GM06990 (cell line): ENCODE results near the gene AP3B2.

Source experiments
- DNase-seq: peaks from one replicate; pipeline ENCODE4 v3.0.0-alpha.2; 2011; ENCODE audit not compliant: insufficient read length; ENCODE audit errors: extremely low read depth
- H3K27me3 ChIP-seq: replicated peaks from 2 replicates; pipeline ENCODE4 v1.6.0; 2011; ENCODE audit warnings: low read length; ENCODE audit not compliant: control insufficient read depth, insufficient read depth
- H3K36me3 ChIP-seq: 2 replicates; pipeline ENCODE4 v1.5.1; 2011; ENCODE audit warnings: low read length; ENCODE audit not compliant: control insufficient read depth, insufficient read depth
- H3K4me3 ChIP-seq: replicated peaks from 2 replicates; pipeline ENCODE4 v1.5.1; 2011; ENCODE audit warnings: low read depth, mild to moderate bottlenecking, control low read depth, low read length
- TF ChIP-seq, protein P1 (sequence below): IDR thresholded peaks from 2 replicates; pipeline ENCODE4 v1.5.1; 2011; ENCODE audit warnings: low read length, control low read depth, mild to moderate bottlenecking, inconsistent platforms; ENCODE audit not compliant: insufficient read depth, poor library complexity, severe bottlenecking

The AP3B2 gene

GRCh38 chr15:82743810-82744209 is 34.1 kb upstream of the AP3B2 start:
- no peak for DNase-seq
- Histone ChIP-seq H3K36me3 (no peaks in the 10 kb centered on the region), H3K27me3 (no peaks in the 10 kb centered on the region), H3K4me3 (no peak overlapping the region)
- TF ChIP-seq, protein P1, sequence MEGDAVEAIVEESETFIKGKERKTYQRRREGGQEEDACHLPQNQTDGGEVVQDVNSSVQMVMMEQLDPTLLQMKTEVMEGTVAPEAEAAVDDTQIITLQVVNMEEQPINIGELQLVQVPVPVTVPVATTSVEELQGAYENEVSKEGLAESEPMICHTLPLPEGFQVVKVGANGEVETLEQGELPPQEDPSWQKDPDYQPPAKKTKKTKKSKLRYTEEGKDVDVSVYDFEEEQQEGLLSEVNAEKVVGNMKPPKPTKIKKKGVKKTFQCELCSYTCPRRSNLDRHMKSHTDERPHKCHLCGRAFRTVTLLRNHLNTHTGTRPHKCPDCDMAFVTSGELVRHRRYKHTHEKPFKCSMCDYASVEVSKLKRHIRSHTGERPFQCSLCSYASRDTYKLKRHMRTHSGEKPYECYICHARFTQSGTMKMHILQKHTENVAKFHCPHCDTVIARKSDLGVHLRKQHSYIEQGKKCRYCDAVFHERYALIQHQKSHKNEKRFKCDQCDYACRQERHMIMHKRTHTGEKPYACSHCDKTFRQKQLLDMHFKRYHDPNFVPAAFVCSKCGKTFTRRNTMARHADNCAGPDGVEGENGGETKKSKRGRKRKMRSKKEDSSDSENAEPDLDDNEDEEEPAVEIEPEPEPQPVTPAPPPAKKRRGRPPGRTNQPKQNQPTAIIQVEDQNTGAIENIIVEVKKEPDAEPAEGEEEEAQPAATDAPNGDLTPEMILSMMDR = no peak

- Histone ChIP-seq H3K4me3 (no peak overlapping the region), H3K27me3 (no peaks in the 10 kb centered on the region), H3K36me3 (no peaks in the 10 kb centered on the region)
- DNase-seq = no peak
- TF ChIP-seq, protein P1 = no peak
Measured at GRCh38 chr15:82742134-82742533, 32.5 kb upstream of the AP3B2 start.

- TF ChIP-seq, protein P1 = no peak
- no peaks in the 10 kb centered on the region for H3K27me3 ChIP-seq
- no peak for DNase-seq
- peaks cover 6% of the 10 kb centered on the region; the same call in 1 of the 2 replicates for H3K36me3 ChIP-seq
- no peak overlapping the region for H3K4me3 ChIP-seq
Measured at GRCh38 chr15:82739086-82739485, 29.4 kb upstream of the AP3B2 start.

DNA sequence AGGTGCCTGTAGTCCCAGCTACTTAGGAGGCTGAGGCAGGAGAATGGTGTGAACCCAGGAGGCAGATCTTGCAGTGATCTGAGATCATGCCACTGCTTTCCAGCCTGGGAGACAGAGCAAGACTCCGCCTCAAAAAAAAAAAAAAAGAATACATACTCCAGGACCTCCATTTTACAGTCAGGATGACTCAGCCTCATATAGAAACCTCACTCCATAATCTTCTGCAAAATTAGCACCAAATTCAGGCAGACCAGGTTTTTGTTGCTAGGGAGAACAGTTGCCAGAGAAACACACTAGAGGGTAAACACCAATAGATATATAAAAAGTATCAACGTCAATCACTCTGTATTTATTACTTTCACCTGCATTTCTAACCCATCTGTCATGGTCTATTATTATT is 28.3 kb upstream of the AP3B2 start:
- TF ChIP-seq, protein P1 = no peak
- no peak for DNase-seq
- no peak overlapping the region for H3K4me3 ChIP-seq
- no peaks in the 10 kb centered on the region for H3K27me3 ChIP-seq
- H3K36me3 ChIP-seq = peaks cover 6% of the 10 kb centered on the region; the same call in 1 of the 2 replicates

GRCh38 chr15:82731527-82731926 is 21.9 kb upstream of the AP3B2 start:
- TF ChIP-seq, protein P1 = no peak
- H3K27me3 ChIP-seq = no peaks in the 10 kb centered on the region

GRCh38 chr15:82730022-82730530 is 20.4 kb upstream of the AP3B2 start:
- no peak overlapping the region for H3K4me3 ChIP-seq
- no peak for DNase-seq
- TF ChIP-seq, protein P1 = no peak

More at GRCh38 chr15:82731527-82731926, 21.9 kb upstream of the AP3B2 start:
- DNase-seq = no peak
- peaks cover 6% of the 10 kb centered on the region; the same call in 1 of the 2 replicates for H3K36me3 ChIP-seq
- H3K4me3 ChIP-seq = no peak overlapping the region

More at GRCh38 chr15:82730022-82730530, 20.4 kb upstream of the AP3B2 start:
- Histone ChIP-seq H3K27me3 (no peaks in the 10 kb centered on the region), H3K36me3 (peaks cover 2% of the 10 kb centered on the region; the same call in 1 of the 2 replicates)
